ENCODE results near the gene CPO.
"Not testable (repeated sequence)": the region's sequence is repeated elsewhere in the genome, so short reads cannot be mapped to it uniquely, and the experiment has no call there.

CPO gene

GRCh38 chr2:206942592-206943478, 3.5 kb downstream of the CPO start:
- in situ Hi-C loops (cut with HindIII; ENCODE audit: low sequenced_read_pairs), result no loop called here
- no peak overlapping the region for H3K4me3 ChIP-seq (ENCODE audit: low read depth, low read length)
- DNase-seq (ENCODE audit: low read depth, low spot score), result no peak
- no peak for TF ChIP-seq CTCF (IDR thresholded peaks at IDR 0.05; ENCODE audit: low read depth, low read length)

GRCh38 chr2:206953404-206953803, 14.1 kb downstream of the CPO start:
- in situ Hi-C loops (cut with HindIII; ENCODE audit: low sequenced_read_pairs); H3K4me3 ChIP-seq (ENCODE audit: low read depth, low read length); DNase-seq (ENCODE audit: low read depth, low spot score): not testable (repeated sequence)

GRCh38 chr2:206955253-206955652, 15.9 kb downstream of the CPO start:
- no peak for TF ChIP-seq CTCF (IDR thresholded peaks at IDR 0.05; ENCODE audit: low read depth, low read length)
- no peak overlapping the region for H3K4me3 ChIP-seq (ENCODE audit: low read depth, low read length)
- in situ Hi-C loops (cut with HindIII; ENCODE audit: low sequenced_read_pairs), result no loop called here
- DNase-seq (ENCODE audit: low read depth, low spot score), result no peak

- H3K4me3 ChIP-seq (ENCODE audit: low read depth, low read length), result no peak overlapping the region
- in situ Hi-C loops (cut with HindIII; ENCODE audit: low sequenced_read_pairs), result no loop called here
- no peak for TF ChIP-seq CTCF (IDR thresholded peaks at IDR 0.05; ENCODE audit: low read depth, low read length)
- DNase-seq (ENCODE audit: low read depth, low spot score), result no peak
Observed at GRCh38 chr2:206958261-206958660, 18.9 kb downstream of the CPO start.

- H3K4me3 ChIP-seq (ENCODE audit: low read depth, low read length), result no peak overlapping the region
- no peak for TF ChIP-seq CTCF (IDR thresholded peaks at IDR 0.05; ENCODE audit: low read depth, low read length)
- DNase-seq (ENCODE audit: low read depth, low spot score), result no peak
- in situ Hi-C loops (cut with HindIII; ENCODE audit: low sequenced_read_pairs), result no loop called here
Observed at GRCh38 chr2:206962966-206963365, 23.6 kb downstream of the CPO start.

GRCh38 chr2:206968134-206969086, 29.1 kb downstream of the CPO start:
- in situ Hi-C loops (cut with HindIII; ENCODE audit: low sequenced_read_pairs), result no loop called here
- no peak for TF ChIP-seq CTCF (IDR thresholded peaks at IDR 0.05; ENCODE audit: low read depth, low read length)
- no peak overlapping the region for H3K4me3 ChIP-seq (ENCODE audit: low read depth, low read length)
- DNase-seq (ENCODE audit: low read depth, low spot score), result peak; percentile 49
